Glutamatergic neuron (in vitro differentiated cells): Measurements from ENCODE around the gene SUMF1. TPM values are rescaled to one million over a fixed set of nuclear protein-coding genes. Genes with fewer than 3 reads are reported as not detected.

Source experiments
- DNase-seq: peaks from one replicate; pipeline ENCODE4 v3.0.0; 2022
- H3K27ac Mint-ChIP-seq: one replicate; pipeline ENCODE4 v1.8.0; 2020; ENCODE audit warnings: mild to moderate bottlenecking, mixed read lengths, inconsistent platforms; ENCODE audit not compliant: unreplicated experiment
- H3K27me3 Mint-ChIP-seq: one replicate; pipeline ENCODE4 v1.8.0; 2020; ENCODE audit warnings: mild to moderate bottlenecking, moderate library complexity, mixed read lengths, inconsistent platforms; ENCODE audit not compliant: unreplicated experiment
- H3K36me3 Mint-ChIP-seq: one replicate; pipeline ENCODE4 v1.8.0; 2020; ENCODE audit warnings: mild to moderate bottlenecking, mixed read lengths, inconsistent platforms; ENCODE audit not compliant: unreplicated experiment
- H3K4me1 Mint-ChIP-seq: one replicate; pipeline ENCODE4 v1.8.0; 2020; ENCODE audit warnings: mild to moderate bottlenecking, low read depth, mixed read lengths, inconsistent platforms; ENCODE audit not compliant: unreplicated experiment
- H3K4me3 Mint-ChIP-seq: one replicate; pipeline ENCODE4 v1.8.0; 2020; ENCODE audit warnings: mild to moderate bottlenecking, mixed read lengths, inconsistent platforms; ENCODE audit not compliant: unreplicated experiment
- H3K9me3 Mint-ChIP-seq: one replicate; pipeline ENCODE4 v1.8.0; 2020; ENCODE audit warnings: mild to moderate bottlenecking, moderate library complexity, mixed read lengths, inconsistent platforms; ENCODE audit not compliant: unreplicated experiment
- total RNA-seq: library from RNA; stranded (reverse); fragmentation: NEBNext Ultra II Directional; extraction: Animal tissue kit (Norgen Biotek cat#: 25700); gene quantifications from one replicate; pipeline ENCODE4 v1.2.1, GENCODE V29; 2021; ENCODE audit not compliant: unreplicated experiment
- TF ChIP-seq, protein P1 (sequence below): fragments of 200-600 bp; sonication (generic); IDR thresholded peaks from one replicate; pipeline ENCODE4 v1.5.0; 2021; ENCODE audit not compliant: partially characterized antibody, unreplicated experiment

The SUMF1 gene
- total RNA-seq, 1 donor from 2014 or later, result 7.2 TPM

DNA sequence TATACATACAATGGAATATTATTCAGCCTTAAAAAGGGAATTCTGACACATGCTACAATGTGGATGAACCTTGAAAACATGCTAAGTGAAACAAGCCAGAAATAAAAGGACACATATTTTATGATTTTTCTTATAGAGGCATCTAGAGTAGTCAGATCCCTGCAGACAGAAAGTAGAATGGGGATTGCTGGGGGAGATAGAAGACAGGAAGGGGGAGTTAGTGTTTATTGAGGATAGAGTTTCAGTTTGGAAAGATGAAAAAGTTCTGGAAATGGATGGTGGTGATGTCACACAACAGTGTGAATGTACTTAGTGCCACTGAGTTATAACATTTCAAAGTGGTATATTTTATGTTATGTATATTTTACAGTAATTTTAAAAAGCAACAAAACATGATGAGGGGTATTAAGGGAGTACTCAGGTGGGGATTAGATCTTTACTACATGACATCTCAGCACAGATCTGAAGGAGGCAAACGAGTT lies 30.8 kb upstream of the SUMF1 start:
- H3K4me3 Mint-ChIP-seq, result no peak overlapping the region
- no peak overlapping the region for H3K27ac Mint-ChIP-seq
- DNase-seq, result no peak
- H3K27me3 Mint-ChIP-seq, result peaks cover 2% of the 10 kb centered on the region
- TF ChIP-seq, protein P1, sequence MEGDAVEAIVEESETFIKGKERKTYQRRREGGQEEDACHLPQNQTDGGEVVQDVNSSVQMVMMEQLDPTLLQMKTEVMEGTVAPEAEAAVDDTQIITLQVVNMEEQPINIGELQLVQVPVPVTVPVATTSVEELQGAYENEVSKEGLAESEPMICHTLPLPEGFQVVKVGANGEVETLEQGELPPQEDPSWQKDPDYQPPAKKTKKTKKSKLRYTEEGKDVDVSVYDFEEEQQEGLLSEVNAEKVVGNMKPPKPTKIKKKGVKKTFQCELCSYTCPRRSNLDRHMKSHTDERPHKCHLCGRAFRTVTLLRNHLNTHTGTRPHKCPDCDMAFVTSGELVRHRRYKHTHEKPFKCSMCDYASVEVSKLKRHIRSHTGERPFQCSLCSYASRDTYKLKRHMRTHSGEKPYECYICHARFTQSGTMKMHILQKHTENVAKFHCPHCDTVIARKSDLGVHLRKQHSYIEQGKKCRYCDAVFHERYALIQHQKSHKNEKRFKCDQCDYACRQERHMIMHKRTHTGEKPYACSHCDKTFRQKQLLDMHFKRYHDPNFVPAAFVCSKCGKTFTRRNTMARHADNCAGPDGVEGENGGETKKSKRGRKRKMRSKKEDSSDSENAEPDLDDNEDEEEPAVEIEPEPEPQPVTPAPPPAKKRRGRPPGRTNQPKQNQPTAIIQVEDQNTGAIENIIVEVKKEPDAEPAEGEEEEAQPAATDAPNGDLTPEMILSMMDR, result no peak
- peaks cover 2% of the 10 kb centered on the region for H3K9me3 Mint-ChIP-seq
- no peaks in the 10 kb centered on the region for H3K36me3 Mint-ChIP-seq
- peaks cover 1% of the 10 kb centered on the region for H3K4me1 Mint-ChIP-seq

DNA sequence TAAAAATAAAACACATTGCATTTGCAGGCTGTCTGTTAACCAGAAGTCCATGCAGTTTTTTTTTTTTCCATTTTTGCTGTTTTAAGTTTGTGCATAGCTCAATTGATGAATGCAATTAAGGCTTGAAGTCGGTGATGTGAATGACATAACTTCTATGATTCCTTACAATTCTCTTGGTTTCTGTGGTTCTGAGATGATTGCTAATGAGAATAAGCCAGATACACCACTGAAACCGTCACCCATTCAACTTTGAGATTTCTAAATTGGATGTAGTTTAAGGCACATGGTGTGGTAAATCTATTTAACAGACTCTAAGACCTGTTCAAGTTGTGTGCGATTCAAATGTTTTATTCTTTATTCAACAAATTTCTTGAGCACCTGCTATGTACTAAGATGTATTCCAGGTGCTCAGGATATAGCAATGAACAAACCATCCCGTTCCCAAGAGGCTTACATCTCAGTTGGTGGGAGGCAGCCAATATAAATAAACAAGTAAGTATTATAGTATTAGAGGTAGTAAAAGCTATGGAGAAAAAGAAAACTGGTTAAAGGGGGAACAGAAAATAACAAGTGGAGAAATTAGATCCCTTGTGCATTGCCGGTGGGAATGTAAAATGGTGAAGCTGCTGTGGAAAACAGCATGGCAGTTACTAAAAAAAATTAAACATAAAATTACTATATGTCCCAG lies 30.1 kb upstream of the SUMF1 start:
- TF ChIP-seq, protein P1, result no peak
- peaks cover 2% of the 10 kb centered on the region for H3K9me3 Mint-ChIP-seq
- peaks cover 2% of the 10 kb centered on the region for H3K27me3 Mint-ChIP-seq
- H3K4me1 Mint-ChIP-seq, result peaks cover 1% of the 10 kb centered on the region
- no peaks in the 10 kb centered on the region for H3K36me3 Mint-ChIP-seq
- no peak for DNase-seq
- no peak overlapping the region for H3K27ac Mint-ChIP-seq
- H3K4me3 Mint-ChIP-seq, result no peak overlapping the region

DNA sequence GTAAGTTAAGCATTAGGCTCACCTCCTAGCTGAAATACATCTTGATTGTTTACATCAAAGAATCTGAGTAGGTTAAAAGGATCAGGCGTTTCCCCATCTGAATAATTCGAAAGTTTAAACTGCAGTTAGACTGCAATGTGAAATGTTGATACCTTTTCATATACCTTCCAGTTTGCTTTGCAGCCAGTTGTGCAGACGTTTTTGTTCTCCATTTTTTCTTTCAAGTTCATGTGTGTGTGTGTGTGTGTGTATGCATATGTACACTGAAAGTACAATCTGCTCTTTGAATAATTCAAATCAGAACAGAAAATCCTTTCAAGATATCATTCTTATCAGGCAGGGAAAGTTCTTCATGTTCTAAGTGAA lies 29.0 kb upstream of the SUMF1 start:
- peaks cover 2% of the 10 kb centered on the region for H3K27me3 Mint-ChIP-seq
- H3K4me1 Mint-ChIP-seq, result no peaks in the 10 kb centered on the region
- H3K9me3 Mint-ChIP-seq, result peaks cover 2% of the 10 kb centered on the region
- no peak overlapping the region for H3K4me3 Mint-ChIP-seq
- no peak for DNase-seq
- H3K27ac Mint-ChIP-seq, result no peak overlapping the region
- no peaks in the 10 kb centered on the region for H3K36me3 Mint-ChIP-seq
- TF ChIP-seq, protein P1, result no peak

DNA sequence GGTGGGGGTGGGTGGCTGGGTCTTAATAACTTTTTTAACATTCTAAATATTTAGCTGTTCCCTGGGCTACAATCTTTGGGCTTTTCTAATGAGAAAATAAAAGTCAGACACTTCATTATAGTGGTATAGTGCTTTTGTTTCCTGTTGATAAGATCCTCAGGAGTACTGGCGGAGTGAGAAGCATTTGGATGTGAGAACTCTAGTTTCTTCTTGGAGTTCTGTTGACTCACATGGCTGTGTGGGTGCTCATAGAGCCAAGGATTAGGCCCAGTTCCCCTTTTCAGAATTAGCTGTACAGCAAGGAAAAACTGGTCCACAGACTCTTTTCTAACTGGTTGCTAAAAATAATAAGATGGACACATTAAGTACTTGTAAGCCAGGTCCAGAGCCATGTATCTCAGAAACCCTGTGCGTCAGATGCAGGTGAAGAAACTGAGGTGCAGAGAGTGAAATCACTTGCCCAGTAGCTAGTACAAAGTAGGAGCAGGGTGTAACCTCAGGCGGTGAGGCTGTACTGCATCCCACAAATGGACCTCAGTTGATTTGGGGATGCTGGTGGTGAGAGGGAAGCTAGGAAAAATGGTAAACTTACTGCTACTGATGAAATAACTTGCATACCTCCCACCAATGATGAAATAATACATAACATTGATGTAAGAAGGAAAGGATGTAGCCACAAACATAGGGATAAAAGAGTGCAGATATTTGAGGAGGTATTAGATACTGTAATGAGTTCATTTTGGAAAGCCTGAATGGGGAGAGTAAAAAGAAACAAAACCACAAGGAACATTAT lies 28.4 kb upstream of the SUMF1 start:
- DNase-seq, result no peak
- TF ChIP-seq, protein P1, result no peak
- Mint-ChIP-seq H3K27ac (no peak overlapping the region), H3K27me3 (peaks cover 2% of the 10 kb centered on the region), H3K4me3 (no peak overlapping the region), H3K4me1 (no peaks in the 10 kb centered on the region), H3K36me3 (no peaks in the 10 kb centered on the region), H3K9me3 (peaks cover 2% of the 10 kb centered on the region)

DNA sequence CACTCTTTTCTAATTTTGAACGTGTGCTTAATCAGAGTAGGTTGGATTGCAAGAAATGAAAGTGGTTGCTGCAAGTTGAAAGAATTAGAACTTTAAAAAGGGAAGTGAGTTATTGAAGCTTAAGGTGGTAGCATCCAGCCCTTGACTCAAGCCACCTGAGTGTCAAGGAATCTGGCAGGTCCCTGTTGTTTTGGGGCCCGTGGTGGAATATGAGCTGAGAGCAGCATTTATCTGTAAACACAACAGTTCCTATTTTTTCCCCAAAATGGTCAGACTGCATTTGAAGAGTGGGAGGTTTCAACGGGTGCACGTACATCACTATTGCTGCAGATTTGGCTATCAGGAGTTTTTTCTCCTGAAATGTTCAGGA lies 27.8 kb upstream of the SUMF1 start:
- no peaks in the 10 kb centered on the region for H3K36me3 Mint-ChIP-seq
- H3K4me3 Mint-ChIP-seq, result no peak overlapping the region
- no peak for DNase-seq
- no peak overlapping the region for H3K27ac Mint-ChIP-seq
- peaks cover 2% of the 10 kb centered on the region for H3K9me3 Mint-ChIP-seq
- peaks cover 2% of the 10 kb centered on the region for H3K27me3 Mint-ChIP-seq
- no peaks in the 10 kb centered on the region for H3K4me1 Mint-ChIP-seq
- TF ChIP-seq, protein P1, result no peak
